8988T (cell line): ENCODE measurements around the gene TECR.
"Not testable (repeated sequence)": the region's sequence is repeated elsewhere in the genome, so short reads cannot be mapped to it uniquely, and the experiment has no call there.

Experiments
- DNase-seq: peaks from one replicate; pipeline ENCODE4 v3.0.0; 2011

Gene TECR, protein sequence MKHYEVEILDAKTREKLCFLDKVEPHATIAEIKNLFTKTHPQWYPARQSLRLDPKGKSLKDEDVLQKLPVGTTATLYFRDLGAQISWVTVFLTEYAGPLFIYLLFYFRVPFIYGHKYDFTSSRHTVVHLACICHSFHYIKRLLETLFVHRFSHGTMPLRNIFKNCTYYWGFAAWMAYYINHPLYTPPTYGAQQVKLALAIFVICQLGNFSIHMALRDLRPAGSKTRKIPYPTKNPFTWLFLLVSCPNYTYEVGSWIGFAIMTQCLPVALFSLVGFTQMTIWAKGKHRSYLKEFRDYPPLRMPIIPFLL

DNA sequence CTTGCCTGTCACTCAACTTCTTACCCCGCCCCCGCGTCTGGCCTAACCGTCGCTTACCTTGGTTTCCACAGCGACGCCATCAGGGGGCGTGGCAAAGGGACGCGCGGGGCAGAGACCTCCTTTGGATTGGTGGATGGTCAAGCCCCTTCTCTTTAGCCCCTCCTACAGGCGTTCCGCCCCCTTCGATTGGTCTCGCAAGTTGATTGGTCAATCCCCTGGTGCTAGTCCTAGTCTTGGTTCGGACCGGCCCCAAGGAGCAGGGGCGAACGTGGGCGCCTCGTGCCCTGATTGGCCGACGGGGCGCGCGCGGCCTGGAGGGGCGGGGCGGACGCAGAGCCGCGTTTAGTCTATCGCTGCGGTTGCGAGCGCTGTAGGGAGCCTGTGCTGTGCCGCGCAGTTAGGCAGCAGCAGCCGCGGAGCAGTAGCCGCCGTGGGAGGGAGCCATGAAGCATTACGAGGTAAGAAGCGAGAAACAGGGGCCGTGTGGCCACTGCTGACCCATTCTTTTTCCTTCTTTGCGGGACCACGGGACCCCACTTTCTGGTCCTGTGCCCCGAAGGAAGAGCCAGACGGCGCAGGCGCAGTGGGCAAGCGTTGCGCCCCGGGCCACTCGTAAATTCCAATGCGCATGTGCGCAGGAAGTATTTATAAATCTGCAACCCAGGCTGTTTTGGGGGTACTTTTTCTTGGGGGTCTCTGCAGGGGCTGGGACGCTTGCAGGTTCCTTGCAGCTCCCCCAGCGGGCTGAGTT, at the start of gene TECR:
Gene TECR (plus strand): TSS at position 341 of the 751 bp plus-strand sequence. CDS start 103 bp downstream, at position 444.
- peak; percentile 53 for DNase-seq

DNA sequence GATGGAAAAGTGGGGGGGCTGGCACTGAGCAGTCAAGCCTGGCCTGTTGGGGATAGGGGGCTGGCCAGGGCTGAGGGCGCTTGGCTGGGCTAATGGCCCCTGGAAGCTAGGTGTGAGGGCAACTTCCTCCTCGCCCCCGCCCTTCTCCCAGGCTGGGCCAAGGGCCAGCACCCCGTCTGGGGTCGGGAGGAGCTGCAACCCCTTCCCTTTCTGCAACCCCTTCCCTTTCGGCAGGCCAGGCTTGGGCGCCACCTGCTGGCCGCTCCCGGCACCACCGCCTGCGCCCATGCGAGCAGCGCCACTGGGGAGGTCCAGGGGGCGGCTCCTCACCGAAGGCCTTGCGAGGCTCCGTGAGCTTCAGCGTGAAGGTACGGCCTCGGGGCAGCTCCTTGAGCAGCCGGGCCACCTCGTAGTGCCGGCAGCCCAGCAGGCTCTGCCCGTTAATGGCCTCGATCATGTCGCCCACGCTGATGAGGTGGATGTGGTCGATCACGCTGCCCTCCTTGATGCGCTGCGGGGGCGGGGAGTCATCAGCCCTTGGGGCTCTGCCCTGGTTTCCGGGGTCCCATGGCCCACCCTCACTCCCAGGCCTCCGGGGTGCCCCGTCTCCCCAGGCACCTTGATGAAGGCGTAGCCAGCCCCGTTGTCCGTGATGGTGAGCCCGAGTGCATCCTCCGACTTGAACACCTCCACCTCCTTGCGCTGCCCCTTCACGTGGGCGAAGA, 49.3 kb upstream of the TECR start:
- peak; percentile 87 for DNase-seq

DNA sequence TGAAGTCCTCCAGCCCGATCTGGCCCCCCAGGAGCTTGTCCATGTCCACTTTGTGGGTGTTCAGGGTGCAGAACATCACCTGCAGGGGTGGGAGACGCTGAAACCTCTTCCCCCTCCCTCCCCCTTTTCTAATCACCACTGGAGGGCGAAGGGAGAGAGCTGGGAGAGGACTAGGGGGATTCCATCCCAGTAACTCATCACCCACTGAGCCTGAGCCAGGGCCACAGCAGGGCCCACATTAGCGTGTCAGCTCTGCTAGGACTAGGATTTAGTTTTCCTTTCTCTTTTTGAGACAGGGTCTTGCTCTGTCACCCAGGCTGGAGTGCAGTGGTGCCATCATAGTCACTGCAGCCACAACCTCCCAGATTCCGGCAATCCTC, 48.7 kb upstream of the TECR start:
- peak; percentile 64 for DNase-seq

DNA sequence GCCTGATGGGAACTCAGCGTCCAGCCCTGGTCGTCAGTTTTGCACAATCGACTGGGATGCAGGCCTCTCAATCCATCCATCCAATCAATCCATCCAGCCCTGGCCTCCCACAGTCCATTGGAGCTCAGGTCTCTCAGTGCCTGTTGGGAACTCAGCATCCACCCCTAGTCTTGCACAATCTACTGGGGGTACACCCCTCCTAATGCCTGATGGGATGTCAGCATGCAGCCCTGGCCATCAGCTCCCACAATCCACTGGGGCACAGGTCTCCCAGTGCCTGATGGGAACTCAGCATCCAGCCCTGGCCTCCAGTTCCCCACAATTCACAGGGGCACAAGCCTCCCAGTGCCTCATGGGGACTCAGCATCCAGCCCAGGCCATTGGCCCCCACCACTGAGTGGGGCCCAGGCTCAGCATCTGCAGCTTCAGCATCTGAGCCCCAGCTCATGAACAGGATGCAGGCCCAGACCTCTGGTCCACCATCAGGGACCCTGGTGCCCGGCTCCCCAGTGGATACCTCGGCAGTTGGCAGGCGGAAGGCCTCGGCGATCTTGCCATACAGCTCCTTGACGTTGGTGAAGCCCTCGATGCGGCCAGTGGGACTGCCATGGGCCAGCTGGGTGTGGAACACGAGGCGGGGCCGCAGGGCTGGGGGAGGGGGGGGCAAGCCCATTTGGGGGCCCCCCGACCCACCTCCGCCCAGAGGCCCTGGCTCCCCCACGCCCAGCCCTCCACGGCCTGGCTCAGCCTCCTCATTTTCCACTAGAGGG, 47.0 kb upstream of the TECR start:
- peak; percentile 4 for DNase-seq

DNA sequence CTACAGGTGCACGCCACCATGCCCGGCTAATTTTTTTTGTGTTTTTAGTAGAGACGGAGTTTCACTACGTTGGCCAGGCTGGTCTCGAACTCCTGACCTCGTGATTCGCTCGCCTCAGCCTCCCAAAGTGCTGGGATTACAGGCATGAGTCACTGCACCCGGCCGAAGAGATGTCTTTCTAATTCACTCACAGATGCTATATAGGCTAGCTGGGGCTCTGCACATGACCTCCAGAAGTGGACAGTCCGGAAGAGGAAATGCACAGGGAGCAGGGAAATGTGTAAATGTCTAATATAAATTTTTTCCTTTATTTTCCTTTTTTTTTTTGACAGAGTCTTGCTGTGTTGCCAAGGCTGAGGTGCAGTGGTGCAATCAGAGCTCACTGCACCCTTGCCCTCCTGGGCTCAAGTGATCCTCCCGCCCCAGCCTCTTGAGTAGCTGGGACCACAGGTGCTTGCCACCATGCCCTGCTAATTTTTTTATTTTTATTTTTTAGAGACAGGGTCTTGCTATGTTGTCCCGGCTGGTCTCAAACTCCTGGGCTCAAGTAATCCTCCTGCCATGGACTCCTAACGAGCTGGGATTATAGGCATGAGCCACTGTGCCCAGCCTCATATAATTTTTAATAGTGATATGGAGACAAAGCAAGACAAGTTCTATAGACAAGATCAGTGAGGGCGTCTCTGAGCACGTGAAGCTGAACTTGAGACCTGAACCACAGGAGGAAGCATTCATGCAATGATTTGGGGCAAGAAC, 41.8 kb upstream of the TECR start:
- DNase-seq = no peak

DNA sequence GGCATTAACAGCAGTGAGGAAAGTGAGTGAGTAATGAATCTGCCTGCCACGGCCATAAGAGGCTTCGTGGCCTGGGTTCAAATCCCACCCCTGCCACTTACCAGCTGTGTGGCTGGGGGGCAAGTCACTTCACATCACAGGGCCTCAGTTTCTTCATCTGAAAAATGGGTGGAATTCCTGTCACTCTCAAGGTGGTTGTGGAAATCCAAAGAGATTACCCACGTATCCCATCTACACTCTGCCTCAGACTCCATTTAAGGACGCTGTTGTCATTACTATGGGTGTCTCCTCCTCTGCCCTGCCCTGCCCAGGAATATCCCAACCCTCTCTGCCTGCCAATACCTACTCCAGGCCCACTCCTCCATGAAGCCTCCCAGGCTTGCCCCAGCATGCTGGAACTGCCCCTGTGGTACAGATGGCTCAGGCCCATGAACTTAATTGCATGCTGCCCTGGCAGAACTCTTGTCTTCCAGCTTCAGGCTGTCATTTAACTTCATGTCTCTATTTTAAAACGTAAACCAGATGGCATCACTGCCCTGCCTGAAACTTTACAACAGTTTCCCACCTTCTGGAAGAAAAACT, 36.5 kb upstream of the TECR start:
- DNase-seq = no peak

DNA sequence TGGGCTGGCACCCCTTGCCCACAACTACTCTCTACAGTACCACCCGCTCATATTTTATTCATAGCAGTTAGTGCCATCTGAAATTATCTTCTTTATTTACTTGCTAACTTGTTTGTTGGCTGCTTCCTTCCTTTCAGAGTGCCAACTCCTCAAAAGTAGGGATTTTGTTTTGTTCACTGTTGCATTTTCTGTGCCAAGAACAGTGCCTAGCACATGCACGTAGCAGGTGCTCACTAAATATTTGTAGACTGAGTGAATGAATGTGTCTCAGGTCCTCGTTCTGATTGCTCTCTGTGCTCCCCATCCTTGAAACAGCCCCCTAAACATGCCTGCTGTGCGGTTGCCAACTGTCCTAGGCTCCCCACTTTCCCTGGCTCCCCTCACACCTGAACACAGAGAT, 35.0 kb upstream of the TECR start:
- DNase-seq = no peak

DNA sequence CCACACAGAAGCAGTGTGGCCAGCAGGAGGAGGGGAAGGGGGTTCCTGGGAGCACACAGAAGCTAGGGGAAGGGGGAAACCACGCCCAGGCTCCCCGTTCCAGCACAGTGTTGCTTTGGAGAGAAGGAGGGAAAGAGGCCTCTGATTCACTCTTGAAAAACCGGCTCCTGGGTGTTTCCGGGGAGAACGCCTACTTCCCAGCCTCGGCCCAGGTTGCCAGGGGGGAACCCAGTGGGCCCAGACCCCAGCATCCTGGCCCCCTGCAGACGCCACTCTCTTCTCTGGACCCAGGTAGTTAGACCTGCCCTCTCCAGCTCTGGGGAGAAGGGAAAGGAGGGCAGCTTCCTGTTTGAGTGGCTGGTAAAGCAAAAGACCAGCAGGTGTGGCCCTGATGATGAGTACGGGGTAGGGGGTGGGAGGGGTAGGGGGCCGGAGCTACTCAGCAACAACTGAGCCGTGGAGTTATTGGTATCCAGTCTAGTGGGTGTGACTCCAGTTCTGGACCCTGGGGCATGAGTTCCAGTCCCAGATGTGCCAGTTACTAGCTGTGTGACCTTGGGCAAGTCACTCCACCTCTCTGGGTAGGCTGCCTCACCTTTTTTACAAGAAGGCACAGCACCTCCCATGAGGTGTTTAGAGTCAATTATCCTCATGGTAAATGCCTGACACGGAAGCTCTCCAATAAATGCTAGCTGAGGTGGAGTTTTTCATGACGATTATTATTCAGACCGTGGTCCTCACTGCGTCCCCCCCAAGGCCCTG, 34.3 kb upstream of the TECR start:
- DNase-seq = no peak

DNA sequence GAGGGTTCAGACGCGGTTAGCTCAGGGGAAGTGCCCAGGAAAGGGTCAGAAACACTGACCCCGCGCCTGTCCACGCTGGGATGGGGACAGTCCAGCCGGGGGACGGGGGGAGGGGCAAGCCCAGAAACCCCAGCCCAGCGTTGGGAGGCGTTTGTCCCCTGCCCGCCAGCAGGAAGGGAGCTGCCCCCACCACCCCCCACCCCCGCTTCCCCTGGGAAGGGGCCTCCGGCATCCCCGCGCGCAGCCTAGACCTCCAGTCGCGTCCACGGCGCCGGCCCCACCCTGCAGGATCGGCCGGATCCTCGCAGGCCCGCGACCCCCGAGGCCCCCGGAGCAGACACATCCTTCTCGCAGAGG, 33.7 kb upstream of the TECR start:
- no peak for DNase-seq

DNA sequence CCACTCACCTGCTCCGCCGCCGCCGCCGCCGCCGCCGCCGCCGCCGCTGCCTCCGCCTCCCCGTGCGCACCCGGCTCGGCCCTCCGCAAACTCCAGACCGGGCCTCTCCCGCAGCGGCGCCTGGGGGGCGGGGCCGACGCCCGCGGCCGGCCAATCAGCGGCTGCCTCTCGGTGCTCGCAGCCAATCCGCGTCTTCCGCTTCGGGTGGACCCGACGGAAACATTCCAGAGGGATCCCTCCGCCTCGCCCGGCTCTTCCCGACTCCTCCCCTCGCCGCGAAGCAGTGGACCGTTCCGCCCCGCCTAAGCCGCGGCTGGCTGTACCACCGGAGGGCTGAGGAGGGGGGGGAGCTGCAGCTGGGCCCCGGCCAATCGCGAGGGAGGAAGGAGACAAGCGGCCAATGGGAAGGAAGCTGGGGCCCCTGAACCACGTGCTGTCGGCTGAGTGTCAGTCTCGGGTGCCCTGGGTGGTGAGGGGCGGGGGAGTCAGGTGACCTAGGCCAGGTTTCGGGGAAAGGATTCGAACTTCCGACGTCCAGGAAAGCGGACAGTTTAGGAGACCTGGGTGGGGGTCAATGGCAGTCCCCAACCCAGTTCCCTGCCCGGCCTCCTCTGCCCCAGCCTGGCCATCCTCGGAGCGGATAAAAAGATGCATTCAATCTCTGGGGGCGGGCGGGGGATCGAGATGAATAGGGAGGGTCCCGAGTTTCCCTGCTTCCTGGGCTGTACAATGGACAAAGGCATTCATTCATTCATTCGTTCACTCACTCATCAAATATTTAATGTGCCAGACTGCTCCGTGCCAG, 33.2 kb upstream of the TECR start, which contains the start of gene GIPC1:
Gene GIPC1 (minus strand): TSS at position 99 of the 805 bp plus-strand sequence. CDS start 13,151 bp downstream, outside the sequence.
- peak; percentile 94 for DNase-seq

DNA sequence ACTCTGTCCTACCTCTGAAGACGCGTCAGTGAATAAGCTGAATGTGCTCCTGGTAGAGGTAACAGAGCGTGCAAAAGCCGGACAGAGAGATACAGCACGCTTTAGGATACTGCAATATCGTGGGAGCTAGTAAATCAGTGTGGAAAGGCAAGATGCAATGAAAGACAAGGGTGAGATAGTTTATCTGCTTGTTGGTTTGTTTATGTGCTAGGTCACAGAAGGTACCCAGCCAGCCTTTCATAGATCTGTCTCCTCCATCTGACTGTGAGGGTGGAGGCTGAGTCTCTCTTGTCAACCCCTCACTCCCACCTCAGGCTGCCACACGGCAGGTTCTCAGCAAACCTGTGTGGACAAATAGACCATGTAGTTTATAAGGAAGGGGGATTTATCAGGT, 32.6 kb upstream of the TECR start:
- DNase-seq = no peak

DNA sequence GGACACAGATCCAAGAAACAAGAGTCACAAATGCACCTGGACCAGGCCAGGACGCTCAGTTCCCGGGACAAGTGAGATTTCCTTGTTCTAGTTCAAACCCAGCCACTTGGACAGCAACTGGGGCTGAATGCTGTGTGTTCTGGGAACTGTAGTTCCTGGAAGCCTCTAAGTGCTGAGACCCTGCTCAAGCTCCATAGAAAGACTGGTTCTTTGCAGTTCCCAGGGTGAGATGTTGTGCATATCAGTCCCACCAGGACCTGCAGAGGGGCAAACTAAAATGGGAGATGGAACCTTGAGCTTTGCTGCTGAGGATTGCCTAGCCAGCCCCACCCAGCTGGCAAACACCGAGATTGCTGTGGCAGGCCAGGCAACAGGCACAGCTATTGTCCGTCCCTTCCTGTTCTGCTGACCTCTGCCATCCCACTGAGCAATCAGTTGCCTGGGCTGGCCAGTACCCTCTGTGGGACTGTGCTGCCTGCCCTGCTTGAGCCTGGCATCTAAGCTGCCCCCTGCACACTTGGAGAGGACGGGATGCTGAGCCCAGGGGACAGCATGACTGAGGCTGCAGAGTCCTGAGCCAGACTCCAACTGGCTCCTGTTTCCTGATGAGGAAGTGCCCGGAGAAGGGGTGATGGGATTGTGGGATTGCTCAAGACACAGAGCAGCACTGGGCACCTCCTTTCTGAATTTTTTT, 32.0 kb upstream of the TECR start:
- no peak for DNase-seq

DNA sequence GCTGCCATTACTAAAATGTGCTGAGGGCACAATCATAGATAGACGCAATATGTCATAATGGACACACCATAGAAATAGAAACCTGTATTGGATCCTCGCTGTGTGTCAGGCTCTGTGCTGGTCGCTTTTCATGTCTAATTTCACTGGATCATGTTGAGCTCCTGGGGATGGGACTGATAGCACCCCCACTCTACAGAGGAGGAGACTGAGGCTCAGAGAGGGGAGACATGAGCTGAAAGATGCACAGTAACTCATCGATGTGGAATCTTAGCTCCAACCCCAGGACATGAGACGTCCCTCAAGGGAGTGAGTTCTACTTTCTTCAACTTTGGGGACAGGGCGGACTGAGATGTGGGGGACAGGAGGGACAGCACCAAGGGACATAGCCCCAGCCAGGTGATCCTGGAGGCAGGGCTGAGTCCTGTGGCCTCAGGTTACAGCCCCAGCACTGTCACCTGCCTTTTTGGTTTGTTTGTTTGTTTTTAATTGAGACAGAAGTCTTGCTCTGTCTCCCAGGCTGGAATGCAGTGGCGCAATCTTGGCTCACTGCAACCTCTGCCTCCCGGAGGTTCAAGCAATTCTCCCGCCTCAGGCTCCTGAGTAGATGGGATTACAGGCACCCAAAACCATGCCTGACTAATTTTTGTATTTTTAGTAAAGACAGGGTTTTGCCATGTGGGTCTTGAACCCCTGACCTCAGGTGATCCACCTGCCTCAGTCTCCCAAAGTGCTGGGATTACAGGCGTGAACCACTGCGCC, 26.9 kb upstream of the TECR start:
- DNase-seq = no peak

DNA sequence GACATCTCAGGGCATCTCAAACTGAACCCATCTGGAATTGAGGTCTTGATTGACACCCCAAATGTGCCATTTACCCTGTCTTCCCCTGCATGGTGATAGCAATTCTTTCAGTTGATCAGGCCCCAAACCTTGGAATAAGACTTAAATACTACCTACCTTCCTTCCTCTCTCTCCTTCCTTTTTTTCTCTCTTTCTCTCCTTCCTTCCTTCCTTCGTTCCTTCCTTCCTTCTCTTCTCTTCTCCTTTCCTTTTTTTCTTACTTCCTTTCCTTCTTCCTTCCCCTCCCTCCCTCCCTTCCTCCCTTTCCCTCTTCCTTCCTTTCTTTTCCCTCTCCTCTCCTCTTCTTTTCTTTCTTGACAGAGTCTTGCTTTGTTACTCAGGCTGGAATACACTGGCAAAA, 26.1 kb upstream of the TECR start:
- DNase-seq = no peak

DNA sequence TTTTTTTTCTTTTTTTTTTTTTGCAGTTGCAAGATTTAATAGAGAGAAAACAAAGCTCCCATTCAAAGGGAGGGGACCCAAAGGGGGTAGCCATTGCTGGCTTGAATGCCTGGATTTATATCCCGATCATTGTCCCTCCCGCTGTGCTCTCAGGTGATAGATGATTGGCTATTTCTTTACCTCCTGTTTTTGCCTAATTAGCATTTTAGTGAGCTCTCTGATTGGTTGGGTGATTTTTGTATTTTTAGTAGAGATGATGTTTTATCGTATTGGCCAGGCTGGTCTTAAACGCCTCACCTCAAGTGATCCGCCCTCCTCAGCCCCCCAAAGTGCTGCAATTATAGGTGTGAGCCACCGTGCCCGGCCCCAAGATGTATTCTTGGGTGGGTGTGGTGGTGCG, 24.8 kb upstream of the TECR start:
- DNase-seq = not testable (repeated sequence)

DNA sequence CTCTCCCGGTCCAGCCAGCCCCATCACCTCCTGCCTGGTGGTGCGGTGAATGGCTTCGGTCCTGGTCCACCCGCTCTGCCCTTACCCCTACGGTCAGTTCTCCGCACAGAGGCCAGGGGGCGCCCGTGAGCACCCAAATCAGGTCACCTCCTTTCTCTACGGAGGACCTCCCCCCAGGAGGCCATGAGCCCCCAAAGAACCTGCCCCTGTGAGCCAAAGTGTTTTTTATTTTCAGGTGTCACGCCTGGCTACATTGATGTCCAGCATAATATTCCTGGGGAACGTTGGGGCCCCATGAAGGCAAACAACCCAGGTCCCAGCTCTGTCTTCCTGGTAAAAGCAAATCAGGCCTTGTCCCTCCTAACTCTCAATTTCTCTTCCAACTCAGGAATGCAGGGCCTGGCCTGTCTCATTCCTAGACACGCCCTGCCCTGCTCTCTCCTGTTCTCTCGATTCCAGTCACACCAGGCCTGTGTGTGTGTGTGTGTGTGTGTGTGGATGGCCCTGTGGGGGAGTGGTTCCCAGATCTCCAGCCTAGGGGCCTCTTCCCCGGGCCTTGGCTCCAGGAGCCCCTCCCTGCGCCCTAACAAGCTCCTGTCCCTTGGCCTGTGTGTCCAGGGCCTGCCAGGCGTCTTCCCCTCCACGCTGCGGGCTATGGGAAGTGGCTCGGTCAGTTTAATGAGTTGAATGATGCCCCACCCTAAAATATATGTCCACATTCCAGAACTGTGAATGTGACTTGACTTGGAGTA, 23.7 kb upstream of the TECR start:
- peak; percentile 68 for DNase-seq

DNA sequence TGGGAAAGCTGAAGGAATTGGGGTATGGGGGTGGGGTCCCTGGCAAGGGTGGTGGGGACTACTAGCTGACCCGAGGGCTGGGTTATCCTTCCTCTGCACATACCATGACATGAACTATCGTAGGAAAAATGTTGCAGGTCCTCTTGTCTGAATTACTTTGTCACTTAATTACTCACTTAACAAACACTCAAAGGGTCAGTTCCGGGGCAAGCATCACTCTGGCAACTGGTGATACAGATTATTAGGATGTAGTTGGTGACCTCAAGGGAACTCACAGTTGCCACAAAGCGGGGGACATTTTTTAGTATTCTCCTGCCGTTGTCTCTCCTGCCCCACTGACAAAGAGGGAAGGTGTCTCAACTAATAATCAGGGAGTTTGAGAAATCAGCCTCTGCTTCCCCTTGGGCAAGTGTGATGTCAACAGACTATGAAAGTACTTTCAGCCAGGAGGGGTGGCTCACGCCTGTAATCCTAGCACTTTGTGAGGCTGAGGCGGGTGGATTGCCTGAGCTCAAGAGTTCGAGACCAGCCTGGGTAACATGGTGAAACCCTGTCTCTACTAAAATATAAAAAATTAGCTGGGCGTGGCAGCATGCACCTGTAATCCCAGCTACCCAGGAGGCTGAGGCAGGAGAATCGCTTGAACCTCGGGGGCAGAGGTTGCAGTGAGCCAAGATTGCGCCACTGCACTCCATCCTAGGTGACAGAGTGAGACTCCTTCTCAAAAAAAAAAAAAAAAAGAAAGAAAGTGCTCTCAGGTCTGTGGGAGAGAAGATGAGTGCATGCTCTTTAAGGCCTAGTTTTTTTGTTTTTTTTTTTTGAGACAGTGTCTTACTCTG, 21.5 kb upstream of the TECR start:
- DNase-seq = no peak
